HG03025 (cell line): ENCODE measurements around the gene MRPS2.
"Not testable (repeated sequence)": the region's sequence is repeated elsewhere in the genome, so short reads cannot be mapped to it uniquely, and the experiment has no call there.

Source experiments
- ATAC-seq: cut with Tn5 transposase; IDR thresholded peaks from one replicate; pipeline ENCODE4 v1.9.1; 2021; ENCODE audit warnings: mild to moderate bottlenecking, moderate library complexity; ENCODE audit not compliant: unreplicated experiment, low FRiP score

MRPS2 gene

GRCh38 chr9:135500525-135501260 is at the start of gene MRPS2:
MRPS2 (plus strand) TSS chr9:135500682; CDS start chr9:135500711, 29 bp downstream.
- peak; percentile 68 for ATAC-seq

GRCh38 chr9:135450956-135451355 is 49.5 kb upstream of the MRPS2 start:
- no peak for ATAC-seq

- not testable (repeated sequence) for ATAC-seq
Observed at GRCh38 chr9:135451909-135452308, 48.6 kb upstream of the MRPS2 start.

GRCh38 chr9:135454737-135455136 is 45.7 kb upstream of the MRPS2 start:
- no peak for ATAC-seq

- ATAC-seq, result no peak
Observed at GRCh38 chr9:135455401-135456030, 45.0 kb upstream of the MRPS2 start.

GRCh38 chr9:135456436-135457104 is 43.9 kb upstream of the MRPS2 start:
- ATAC-seq, result no peak

- not testable (repeated sequence) for ATAC-seq
Observed at GRCh38 chr9:135458478-135458877, 42.0 kb upstream of the MRPS2 start.

GRCh38 chr9:135461936-135462335 is 38.5 kb upstream of the MRPS2 start:
- ATAC-seq, result no peak

GRCh38 chr9:135463140-135463539 is 37.3 kb upstream of the MRPS2 start:
- no peak for ATAC-seq

- ATAC-seq, result no peak
Observed at GRCh38 chr9:135464181-135464580, 36.3 kb upstream of the MRPS2 start.

- no peak for ATAC-seq
Observed at GRCh38 chr9:135468854-135469521, 31.5 kb upstream of the MRPS2 start.

GRCh38 chr9:135471791-135472640 is 28.5 kb upstream of the MRPS2 start:
- no peak for ATAC-seq

- ATAC-seq, result no peak
Observed at GRCh38 chr9:135473972-135474543, 26.4 kb upstream of the MRPS2 start.

- ATAC-seq, result no peak
Observed at GRCh38 chr9:135474915-135475314, 25.6 kb upstream of the MRPS2 start.

GRCh38 chr9:135476561-135477355 is 23.7 kb upstream of the MRPS2 start:
- ATAC-seq, result no peak

GRCh38 chr9:135478191-135478590 is 22.3 kb upstream of the MRPS2 start:
- no peak for ATAC-seq

GRCh38 chr9:135478829-135479468 is 21.5 kb upstream of the MRPS2 start:
- no peak for ATAC-seq

- no peak for ATAC-seq
Observed at GRCh38 chr9:135479469-135480052, 20.9 kb upstream of the MRPS2 start, which contains the start of gene PPP1R26. PPP1R26 (plus strand) TSS chr9:135479782; CDS start chr9:135484511, 4,729 bp downstream.
